Endodermal cell (in vitro differentiated cells): ENCODE results near the gene NABP2. TPM values are rescaled to one million over a fixed set of nuclear protein-coding genes. Genes with fewer than 3 reads are reported as not detected.

Source experiments
- DNase-seq: peaks from one replicate; pipeline ENCODE4 v3.0.0-alpha.2; 2017
- H3K27ac ChIP-seq: 2 replicates; pipeline ENCODE4 v1.5.1; 2013; ENCODE audit warnings: mild to moderate bottlenecking, low read depth, low read length, moderate library complexity
- H3K27me3 ChIP-seq: 2 replicates; pipeline ENCODE4 v1.6.1; 2013; ENCODE audit warnings: mild to moderate bottlenecking, low read length, moderate library complexity; ENCODE audit not compliant: insufficient read depth, control insufficient read depth, poor library complexity, severe bottlenecking
- H3K36me3 ChIP-seq: 2 replicates; pipeline ENCODE4 v1.7.0; 2013; ENCODE audit warnings: mild to moderate bottlenecking, low read length, moderate library complexity; ENCODE audit not compliant: control insufficient read depth, insufficient read depth
- H3K4me1 ChIP-seq: one replicate; pipeline ENCODE4 v1.7.0; 2013; ENCODE audit warnings: low read length; ENCODE audit not compliant: control insufficient read depth, insufficient read depth
- H3K4me3 ChIP-seq: 2 replicates; pipeline ENCODE4 v1.5.1; 2013; ENCODE audit warnings: mild to moderate bottlenecking, low read length, moderate library complexity
- H3K9ac ChIP-seq: 2 replicates; pipeline ENCODE4 v1.6.1; 2013; ENCODE audit warnings: mild to moderate bottlenecking, low read length, moderate library complexity; ENCODE audit not compliant: poor library complexity, severe bottlenecking; ENCODE audit errors: extremely low read depth
- H3K9me3 ChIP-seq: 2 replicates; pipeline ENCODE4 v1.6.1; 2013; ENCODE audit warnings: mild to moderate bottlenecking, low read length, moderate library complexity; ENCODE audit not compliant: control insufficient read depth
- H3K27ac Mint-ChIP-seq: 2 replicates; pipeline ENCODE4 v1.8.0; 2020; ENCODE audit warnings: mixed read lengths
- H3K27me3 Mint-ChIP-seq: 2 replicates; pipeline ENCODE4 v1.8.0; 2021; ENCODE audit warnings: mild to moderate bottlenecking, mixed read lengths; ENCODE audit not compliant: insufficient read depth
- H3K36me3 Mint-ChIP-seq: 2 replicates; pipeline ENCODE4 v1.8.0; 2020; ENCODE audit warnings: low read depth, mixed read lengths
- H3K4me1 Mint-ChIP-seq: 2 replicates; pipeline ENCODE4 v1.8.0; 2020; ENCODE audit warnings: mixed read lengths
- H3K4me3 Mint-ChIP-seq: 2 replicates; pipeline ENCODE4 v1.8.0; 2020; ENCODE audit warnings: mild to moderate bottlenecking, moderate library complexity, mixed read lengths
- H3K9me3 Mint-ChIP-seq: 2 replicates; pipeline ENCODE4 v1.8.0; 2020; ENCODE audit warnings: mild to moderate bottlenecking, mixed read lengths
- WGBS, 2 experiments: methylation state at CpG; one replicate each; pipeline versions ENCODE4 v1.1.5 to v1.1.7; 2013; ENCODE audit warnings: missing lambda C conversion rate in 2 of 2, mixed read lengths in 1 of 2; ENCODE audit not compliant: insufficient coverage in 1 of 2, insufficient read length in 1 of 2; 5-methylcytosine and 5-hydroxymethylcytosine counted together
- total RNA-seq, 2 donors: library from RNA; stranded (reverse); fragmentation: NEBNext Ultra II Directional in 1 of 2; extraction: Animal tissue kit (Norgen Biotek cat#: 25700) in 1 of 2; gene quantifications; 2 replicates in 1 of 2; 3 replicates in 1 of 2; pipeline ENCODE4 v1.2.1, GENCODE V29; 2021
- TF ChIP-seq, protein P1 (sequence below): fragments of 200-600 bp; sonication (generic); conservative IDR thresholded peaks from 2 replicates; pipeline ENCODE4 v1.5.0; 2021; ENCODE audit warnings: antibody characterized with exemption, mild to moderate bottlenecking

NABP2 gene
- total RNA-seq, 2 donors from 2014 or later = 27.0 to 35.1 TPM

DNA sequence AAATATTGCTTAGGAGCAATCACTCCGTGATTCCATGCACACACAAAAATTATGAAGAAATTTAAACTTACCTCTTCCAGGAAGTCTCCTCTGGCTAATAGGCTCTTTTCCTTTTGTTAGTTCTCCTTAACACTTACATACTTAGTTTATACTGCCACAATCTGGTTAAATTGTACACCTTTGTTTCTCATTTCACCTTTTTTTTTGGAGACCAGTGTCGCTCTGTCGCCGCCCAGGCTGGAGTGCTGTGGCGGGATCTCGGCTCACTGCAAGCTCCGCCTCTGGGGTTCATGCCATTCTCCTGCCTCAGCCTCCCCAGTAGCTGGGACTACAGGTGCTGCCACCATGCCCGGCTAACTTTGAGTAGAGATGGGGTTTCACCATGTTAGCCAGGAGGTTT, 36.2 kb downstream of the NABP2 start:
- H3K36me3 ChIP-seq = peaks cover 13% of the 10 kb centered on the region
- no peaks in the 10 kb centered on the region for H3K27me3 Mint-ChIP-seq
- H3K4me1 Mint-ChIP-seq = peaks cover 19% of the 10 kb centered on the region
- H3K4me3 ChIP-seq = no peak overlapping the region
- no peak overlapping the region for H3K9ac ChIP-seq
- no peak for DNase-seq
- peaks cover 10% of the 10 kb centered on the region for H3K36me3 Mint-ChIP-seq
- no peaks in the 10 kb centered on the region for H3K4me1 ChIP-seq
- H3K9me3 ChIP-seq = no peaks in the 10 kb centered on the region
- no peaks in the 10 kb centered on the region for H3K27me3 ChIP-seq
- no peaks in the 10 kb centered on the region for H3K9me3 Mint-ChIP-seq
- no peak overlapping the region for H3K27ac Mint-ChIP-seq
- no peak overlapping the region for H3K27ac ChIP-seq
- TF ChIP-seq, protein P1, sequence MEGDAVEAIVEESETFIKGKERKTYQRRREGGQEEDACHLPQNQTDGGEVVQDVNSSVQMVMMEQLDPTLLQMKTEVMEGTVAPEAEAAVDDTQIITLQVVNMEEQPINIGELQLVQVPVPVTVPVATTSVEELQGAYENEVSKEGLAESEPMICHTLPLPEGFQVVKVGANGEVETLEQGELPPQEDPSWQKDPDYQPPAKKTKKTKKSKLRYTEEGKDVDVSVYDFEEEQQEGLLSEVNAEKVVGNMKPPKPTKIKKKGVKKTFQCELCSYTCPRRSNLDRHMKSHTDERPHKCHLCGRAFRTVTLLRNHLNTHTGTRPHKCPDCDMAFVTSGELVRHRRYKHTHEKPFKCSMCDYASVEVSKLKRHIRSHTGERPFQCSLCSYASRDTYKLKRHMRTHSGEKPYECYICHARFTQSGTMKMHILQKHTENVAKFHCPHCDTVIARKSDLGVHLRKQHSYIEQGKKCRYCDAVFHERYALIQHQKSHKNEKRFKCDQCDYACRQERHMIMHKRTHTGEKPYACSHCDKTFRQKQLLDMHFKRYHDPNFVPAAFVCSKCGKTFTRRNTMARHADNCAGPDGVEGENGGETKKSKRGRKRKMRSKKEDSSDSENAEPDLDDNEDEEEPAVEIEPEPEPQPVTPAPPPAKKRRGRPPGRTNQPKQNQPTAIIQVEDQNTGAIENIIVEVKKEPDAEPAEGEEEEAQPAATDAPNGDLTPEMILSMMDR = no peak
- 93 to 94% methylated on average over 6 to 8 of the region's 8 CpGs for WGBS, 2 experiments
- H3K4me3 Mint-ChIP-seq = no peak overlapping the region

DNA sequence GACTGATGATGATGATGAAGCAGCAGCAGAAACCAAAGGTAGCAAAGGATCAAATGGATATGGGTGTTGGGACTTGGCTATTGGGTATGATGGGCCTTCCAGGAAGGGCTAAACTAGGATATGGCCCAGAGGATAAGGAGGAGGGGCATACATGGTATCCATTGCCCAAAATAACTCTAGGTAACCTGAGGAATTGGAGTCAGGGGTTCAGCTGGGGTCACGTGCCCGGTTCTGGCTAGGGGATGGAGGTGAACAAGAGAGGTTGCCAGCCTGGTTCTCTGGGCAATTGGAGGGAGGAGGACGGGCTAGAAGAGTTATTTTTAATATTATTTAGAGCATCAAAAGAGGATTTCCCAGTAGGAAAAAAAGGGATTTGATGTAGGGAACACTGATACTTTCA, 36.8 kb downstream of the NABP2 start:
- DNase-seq = no peak
- 90 to 97% methylated on average over 3 of the region's 3 CpGs for WGBS, 2 experiments
- Mint-ChIP-seq H3K4me1 (peaks cover 19% of the 10 kb centered on the region), H3K36me3 (peaks cover 6% of the 10 kb centered on the region), H3K9me3 (no peaks in the 10 kb centered on the region), H3K27me3 (no peaks in the 10 kb centered on the region), H3K27ac (no peak overlapping the region), H3K4me3 (no peak overlapping the region)
- Histone ChIP-seq H3K9ac (no peak overlapping the region), H3K4me3 (no peak overlapping the region), H3K27ac (no peak overlapping the region), H3K4me1 (no peaks in the 10 kb centered on the region), H3K9me3 (no peaks in the 10 kb centered on the region), H3K36me3 (peaks cover 8% of the 10 kb centered on the region), H3K27me3 (no peaks in the 10 kb centered on the region)
- TF ChIP-seq, protein P1 = no peak

DNA sequence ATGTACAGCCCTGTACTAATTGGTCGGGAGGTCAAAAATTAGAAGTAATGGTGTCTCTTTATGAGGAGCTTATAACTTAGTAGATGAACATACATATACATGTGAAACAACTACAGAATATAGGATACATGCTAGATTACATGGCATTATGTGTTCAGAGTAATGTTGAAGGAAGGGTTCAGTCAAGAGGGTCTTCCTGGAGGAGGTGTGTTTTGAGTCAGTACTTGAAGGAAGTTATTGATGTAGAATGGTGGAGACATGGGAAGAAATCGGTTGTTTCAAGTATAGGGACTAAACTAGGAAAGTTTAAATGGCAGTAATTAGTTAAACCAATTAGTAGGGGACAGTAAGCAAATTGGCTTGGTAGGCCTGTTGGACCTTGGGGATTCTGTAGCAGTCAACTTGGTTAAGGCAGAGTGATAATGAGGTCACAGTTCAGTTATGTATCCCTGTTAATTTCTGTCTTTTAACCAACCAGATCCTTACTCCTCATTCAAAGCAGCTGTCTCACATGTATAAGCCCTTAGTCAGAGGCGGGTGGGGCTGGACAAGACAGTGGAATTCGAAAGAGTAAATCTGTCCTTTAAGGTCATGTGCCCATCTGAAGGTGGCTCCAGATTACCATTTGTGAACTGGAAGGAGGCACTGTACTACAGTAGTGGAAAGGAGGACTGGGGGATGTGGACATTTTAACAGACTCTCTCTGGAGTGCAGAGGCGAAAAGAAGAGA, 37.5 kb downstream of the NABP2 start:
- no peak overlapping the region for H3K27ac Mint-ChIP-seq
- H3K36me3 Mint-ChIP-seq = no peaks in the 10 kb centered on the region
- no peak overlapping the region for H3K4me3 Mint-ChIP-seq
- DNase-seq = no peak
- Histone ChIP-seq H3K27ac (no peak overlapping the region), H3K9ac (no peak overlapping the region), H3K4me1 (no peaks in the 10 kb centered on the region), H3K9me3 (no peaks in the 10 kb centered on the region), H3K27me3 (no peaks in the 10 kb centered on the region), H3K4me3 (no peak overlapping the region), H3K36me3 (peaks cover 1% of the 10 kb centered on the region)
- H3K27me3 Mint-ChIP-seq = no peaks in the 10 kb centered on the region
- peaks cover 16% of the 10 kb centered on the region for H3K4me1 Mint-ChIP-seq
- 87 to 96% methylated on average over 3 to 5 of the region's 5 CpGs for WGBS, 2 experiments
- TF ChIP-seq, protein P1 = no peak
- no peaks in the 10 kb centered on the region for H3K9me3 Mint-ChIP-seq
